Measurements from ENCODE around the gene MEGF11.

GRCh38 chr15:65945616-65946015, 307.9 kb downstream of the MEGF11 start:
- TF ChIP-seq FOXA1 (IDR thresholded peaks at IDR 0.05), result no peak
- no peak for TF ChIP-seq BHLHE40 (IDR thresholded peaks at IDR 0.05; ENCODE audit: borderline replicate concordance)
- no peak for TF ChIP-seq FOXM1 (IDR thresholded peaks at IDR 0.05; ENCODE audit: borderline replicate concordance)
- TF ChIP-seq SUZ12 (IDR thresholded peaks at IDR 0.05), result no peak
- no peak for TF ChIP-seq LEF1 (IDR thresholded peaks at IDR 0.05; ENCODE audit: borderline replicate concordance)
- TF ChIP-seq SP1 (IDR thresholded peaks at IDR 0.05), result no peak
- no peak for TF ChIP-seq NFRKB (IDR thresholded peaks at IDR 0.05)
- no peak for TF ChIP-seq CTBP1 (IDR thresholded peaks at IDR 0.05; ENCODE audit: borderline replicate concordance)
- TF ChIP-seq L3MBTL2 (conservative IDR thresholded peaks at IDR 0.05), result no peak
- no peak for TF ChIP-seq ARNT (IDR thresholded peaks at IDR 0.05)
